Sciatic nerve (tissue), 2 donors: ENCODE data around the gene PRR7. TPM values are rescaled to one million over a fixed set of nuclear protein-coding genes. Genes with fewer than 3 reads are reported as not detected.
"Not testable (repeated sequence)": the region's sequence is repeated elsewhere in the genome, so short reads cannot be mapped to it uniquely, and the experiment has no call there.

Experiments used
- ATAC-seq: fragments of 200-7000 bp; cut with Tn5 transposase; one replicate; pipeline ENCODE4 v1.9.1; 2020; ENCODE audit warnings: mild to moderate bottlenecking, moderate library complexity
- DNase-seq: peaks from one replicate; pipeline ENCODE4 v3.0.0-alpha.2; 2020; ENCODE audit warnings: low spot score
- intact Hi-C: fragments of 100-400 bp; cut with DNase I; formaldehyde crosslinking; loops from one replicate; pipeline ENCODE4 v1.14.2; 2022
- total RNA-seq: library from RNA; stranded (reverse); fragmentation: NEBNext Ultra II Directional; extraction: Animal tissue kit (Norgen Biotek cat#: 25700); gene quantifications from one replicate; pipeline ENCODE4 v1.2.1, GENCODE V29; 2021
- donor health status: DM: no; HTN: no; CAD: no.
- donor health status: DM: no; HTN: no; CAD: no.

PRR7 gene
- total RNA-seq, 1 donor from 2014 or later, result 8.2 TPM

- intact Hi-C loops, result no loop called here
- no peak for DNase-seq
- no peak for ATAC-seq
Measured at GRCh38 chr5:177475563-177476427, 29.2 kb downstream of the PRR7 start.

- DNase-seq (no peak), ATAC-seq (peak; percentile 27)
- intact Hi-C loops, result no loop called here
Measured at GRCh38 chr5:177476531-177477233, 30.1 kb downstream of the PRR7 start.

- no peak for ATAC-seq
- DNase-seq, result no peak
- intact Hi-C loops, result no loop called here
Measured at GRCh38 chr5:177477701-177478477, 31.3 kb downstream of the PRR7 start.

- ATAC-seq, result peak; percentile 69
- intact Hi-C loops, result no loop called here
- peak; percentile 83 for DNase-seq
Measured at GRCh38 chr5:177478711-177479646, 32.4 kb downstream of the PRR7 start.

- DNase-seq, result no peak
- ATAC-seq, result peak; percentile 67
- intact Hi-C loops, result no loop called here
Measured at GRCh38 chr5:177479774-177480173, 33.2 kb downstream of the PRR7 start.

- intact Hi-C loops, result no loop called here
- ATAC-seq (no peak), DNase-seq (no peak)
Measured at GRCh38 chr5:177482359-177482795, 35.8 kb downstream of the PRR7 start.

GRCh38 chr5:177483042-177483441, 36.4 kb downstream of the PRR7 start:
- ATAC-seq (no peak), DNase-seq (no peak)
- intact Hi-C loops, result no loop called here

GRCh38 chr5:177483994-177484901, 37.6 kb downstream of the PRR7 start:
- intact Hi-C loops, result no loop called here
- DNase-seq, result no peak

GRCh38 chr5:177484902-177485549, 38.4 kb downstream of the PRR7 start:
- intact Hi-C loops, result no loop called here
- ATAC-seq (no peak), DNase-seq (no peak)

More at GRCh38 chr5:177483994-177484901, 37.6 kb downstream of the PRR7 start:
- ATAC-seq, result no peak

- intact Hi-C loops, ATAC-seq, DNase-seq: not testable (repeated sequence)
Measured at GRCh38 chr5:177485753-177486152, 39.1 kb downstream of the PRR7 start.

- intact Hi-C loops, result no loop called here
- DNase-seq, result no peak
- ATAC-seq, result no peak
Measured at GRCh38 chr5:177486256-177486655, 39.6 kb downstream of the PRR7 start.

GRCh38 chr5:177487144-177487543, 40.5 kb downstream of the PRR7 start:
- no peak for ATAC-seq
- intact Hi-C loops, result no loop called here
- DNase-seq, result no peak

- intact Hi-C loops, result no loop called here
- ATAC-seq (no peak), DNase-seq (no peak)
Measured at GRCh38 chr5:177487975-177488374, 41.4 kb downstream of the PRR7 start.

GRCh38 chr5:177489119-177489716, 42.6 kb downstream of the PRR7 start:
- peak; percentile 12 for ATAC-seq
- DNase-seq, result no peak
- intact Hi-C loops, result no loop called here

GRCh38 chr5:177490311-177490991, 43.8 kb downstream of the PRR7 start:
- DNase-seq (no peak), ATAC-seq (no peak)
- intact Hi-C loops, result no loop called here

- ATAC-seq (no peak), DNase-seq (no peak)
- intact Hi-C loops, result no loop called here
Measured at GRCh38 chr5:177490992-177491391, 44.4 kb downstream of the PRR7 start.
